Stomach smooth muscle (tissue), 2 donors: ENCODE results near the gene BAHCC1.
A peak's percentile ranks its signal among the peaks of the same experiment; 100 is the strongest.

Experiments used
- H3K27ac ChIP-seq: one replicate; pipeline ENCODE4 v1.7.0; 2013; ENCODE audit warnings: mild to moderate bottlenecking, low read length, inconsistent platforms
- H3K27me3 ChIP-seq, 2 donors: one replicate each; pipeline ENCODE4 v1.7.0; 2013; ENCODE audit warnings: low read length in 2 of 2; ENCODE audit not compliant: insufficient read depth in 2 of 2, control insufficient read depth in 1 of 2
- H3K36me3 ChIP-seq, 2 donors: one replicate each; pipeline ENCODE4 v1.7.0; 2013; ENCODE audit warnings: low read length in 2 of 2; ENCODE audit not compliant: control insufficient read depth in 2 of 2, insufficient read depth in 2 of 2
- H3K4me1 ChIP-seq: one replicate; pipeline ENCODE4 v1.7.0; 2013; ENCODE audit warnings: low read length; ENCODE audit not compliant: control insufficient read depth, insufficient read depth
- H3K4me3 ChIP-seq, 2 donors: one replicate each; pipeline ENCODE4 v1.7.0; 2013; ENCODE audit warnings: low read length in 2 of 2
- H3K9ac ChIP-seq, 2 donors: one replicate each; pipeline ENCODE4 v1.7.0; 2013; ENCODE audit warnings: low read length in 2 of 2, mild to moderate bottlenecking in 1 of 2
- H3K9me3 ChIP-seq, 2 donors: one replicate each; pipeline ENCODE4 v1.7.0; 2013; ENCODE audit warnings: low read length in 2 of 2; ENCODE audit not compliant: control insufficient read depth in 2 of 2
- donor health status: healthy.
- donor health status: Pancreatic carcinoma.

BAHCC1 gene

GRCh38 chr17:81486199-81486810 is 91.0 kb downstream of the BAHCC1 start:
- H3K9me3 ChIP-seq, result no peaks in the 10 kb centered on the region
- peaks cover 46% of the 10 kb centered on the region for H3K4me1 ChIP-seq
- no peaks in the 10 kb centered on the region for H3K36me3 ChIP-seq
- H3K9ac ChIP-seq, result no peak overlapping the region
- no peak overlapping the region for H3K4me3 ChIP-seq
- no peak overlapping the region for H3K27ac ChIP-seq
- H3K27me3 ChIP-seq, result peaks cover 8% of the 10 kb centered on the region in 2 donors

DNA sequence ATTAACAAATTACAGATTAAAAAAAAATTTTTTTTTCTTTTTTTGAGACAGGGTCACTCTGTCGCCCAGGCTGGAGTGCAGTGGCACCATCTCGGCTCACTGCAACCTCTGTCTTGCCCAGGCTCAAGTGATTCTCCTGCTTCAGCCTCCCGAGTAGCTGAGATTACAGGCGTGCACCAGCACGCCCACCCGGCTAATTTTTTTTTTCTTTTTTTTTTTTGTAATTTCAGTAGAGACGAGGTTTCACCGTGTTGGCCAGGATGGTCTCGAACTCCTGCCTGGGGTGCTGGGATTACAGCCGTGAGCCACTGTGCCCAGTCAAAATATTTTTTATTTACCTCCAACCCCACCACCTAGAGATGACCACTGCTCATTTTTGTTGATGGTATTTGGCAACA is 91.8 kb downstream of the BAHCC1 start:
- H3K4me3 ChIP-seq, result peak overlapping the region; percentile 43 to 80
- H3K9ac ChIP-seq, result peak overlapping the region in 1 of 2 donors; percentile 57
- H3K4me1 ChIP-seq, result peaks cover 40% of the 10 kb centered on the region
- no peak overlapping the region for H3K27ac ChIP-seq
- H3K27me3 ChIP-seq, result peaks cover 8% of the 10 kb centered on the region in 2 donors
- H3K9me3 ChIP-seq, result no peaks in the 10 kb centered on the region
- H3K36me3 ChIP-seq, result no peaks in the 10 kb centered on the region

DNA sequence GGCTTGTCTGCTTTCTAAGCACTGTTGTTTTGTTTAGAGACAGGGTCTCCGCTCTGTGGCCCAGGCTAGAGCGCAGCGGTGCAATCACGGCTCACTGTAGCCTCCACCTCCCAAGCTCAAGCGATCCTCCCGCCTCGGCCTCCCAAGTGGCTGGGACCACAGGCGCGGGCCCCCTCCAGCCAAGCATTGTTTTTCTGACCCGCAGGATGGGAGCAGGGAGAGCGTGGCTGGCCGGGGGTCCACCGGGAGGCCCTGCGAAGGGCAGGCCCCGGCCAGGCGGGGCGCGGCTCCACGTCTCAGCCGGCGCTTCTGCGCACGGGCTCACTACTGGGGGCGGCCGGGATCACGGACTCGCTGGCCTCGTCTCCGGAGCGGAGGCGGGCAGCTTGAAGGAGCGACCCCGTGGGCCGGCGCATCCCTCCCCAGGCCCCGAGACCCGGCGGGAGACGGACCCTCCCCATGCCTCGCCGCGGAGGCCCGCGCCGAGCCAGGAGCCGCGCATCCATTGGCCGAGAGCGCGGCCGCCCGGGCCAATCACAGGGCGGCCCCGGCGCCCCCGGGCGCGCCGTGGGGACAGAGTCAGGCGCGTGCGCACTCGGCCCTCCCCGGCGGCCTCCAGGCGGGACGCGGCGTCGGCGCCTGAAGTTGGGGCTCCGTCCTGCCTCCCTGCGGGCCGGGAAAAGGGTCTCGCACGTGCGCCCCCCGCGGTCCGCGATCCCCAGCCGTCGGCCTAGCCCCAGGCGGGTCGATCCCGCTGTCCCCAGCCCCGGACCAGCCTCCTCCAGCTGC is 92.4 kb downstream of the BAHCC1 start:
- peak overlapping the region; percentile 55 to 80 for H3K4me3 ChIP-seq
- no peaks in the 10 kb centered on the region for H3K9me3 ChIP-seq
- H3K9ac ChIP-seq, result peak overlapping the region; percentile 76 to 78
- H3K4me1 ChIP-seq, result peaks cover 37% of the 10 kb centered on the region
- no peaks in the 10 kb centered on the region for H3K36me3 ChIP-seq
- H3K27me3 ChIP-seq, result peaks cover 8% of the 10 kb centered on the region in 2 donors
- peak overlapping the region; percentile 53 for H3K27ac ChIP-seq

DNA sequence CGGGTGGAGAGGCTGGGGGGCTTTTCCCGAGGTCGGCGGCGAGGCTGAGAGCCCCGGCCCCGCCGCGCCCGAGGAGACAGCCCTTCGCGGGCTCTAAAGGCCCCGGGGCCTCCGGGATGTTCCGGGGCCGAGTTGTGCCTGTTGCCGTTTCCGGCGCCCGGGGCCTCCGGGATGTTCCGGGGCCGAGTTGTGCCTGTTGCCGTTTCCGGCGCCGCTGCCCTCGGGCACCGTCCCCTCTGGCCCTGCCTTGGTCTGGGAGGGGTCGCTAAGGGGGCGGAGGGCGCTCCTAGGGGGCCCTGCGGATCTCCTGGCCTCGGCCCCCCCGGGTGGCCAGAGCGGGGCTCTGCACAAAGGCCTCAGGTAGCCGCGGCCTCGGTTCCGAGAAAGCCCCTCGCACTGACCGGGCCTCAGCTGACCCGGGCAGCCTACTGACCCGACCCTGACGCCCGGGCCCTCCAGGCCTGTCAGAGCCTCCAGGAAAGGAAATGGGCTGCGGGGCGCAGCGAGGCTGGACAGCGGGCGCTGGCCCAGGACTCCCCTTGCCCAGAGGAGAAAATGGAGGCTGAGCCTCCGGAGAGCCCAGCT is 93.1 kb downstream of the BAHCC1 start:
- no peaks in the 10 kb centered on the region for H3K36me3 ChIP-seq
- H3K27ac ChIP-seq, result peak overlapping the region; percentile 53
- peak overlapping the region; percentile 76 to 78 for H3K9ac ChIP-seq
- H3K9me3 ChIP-seq, result no peaks in the 10 kb centered on the region
- peaks cover 30% of the 10 kb centered on the region for H3K4me1 ChIP-seq
- H3K27me3 ChIP-seq, result peaks cover 8% of the 10 kb centered on the region in 2 donors
- peak overlapping the region; percentile 55 to 80 for H3K4me3 ChIP-seq

- no peaks in the 10 kb centered on the region for H3K36me3 ChIP-seq
- no peak overlapping the region for H3K9ac ChIP-seq
- no peak overlapping the region for H3K4me3 ChIP-seq
- H3K9me3 ChIP-seq, result no peaks in the 10 kb centered on the region
- H3K4me1 ChIP-seq, result peaks cover 20% of the 10 kb centered on the region
- peaks cover 8% of the 10 kb centered on the region in 2 donors for H3K27me3 ChIP-seq
- no peak overlapping the region for H3K27ac ChIP-seq
These were observed 94.0 kb downstream of the BAHCC1 start for GRCh38 chr17:81489012-81489997.

- Histone ChIP-seq H3K4me3 (no peak overlapping the region), H3K9ac (no peak overlapping the region), H3K36me3 (no peaks in the 10 kb centered on the region), H3K27me3 (peaks cover 8 to 9% of the 10 kb centered on the region in 2 donors), H3K9me3 (no peaks in the 10 kb centered on the region), H3K27ac (no peak overlapping the region), H3K4me1 (peaks cover 16% of the 10 kb centered on the region)
These were observed 95.0 kb downstream of the BAHCC1 start for GRCh38 chr17:81489998-81490992.

DNA sequence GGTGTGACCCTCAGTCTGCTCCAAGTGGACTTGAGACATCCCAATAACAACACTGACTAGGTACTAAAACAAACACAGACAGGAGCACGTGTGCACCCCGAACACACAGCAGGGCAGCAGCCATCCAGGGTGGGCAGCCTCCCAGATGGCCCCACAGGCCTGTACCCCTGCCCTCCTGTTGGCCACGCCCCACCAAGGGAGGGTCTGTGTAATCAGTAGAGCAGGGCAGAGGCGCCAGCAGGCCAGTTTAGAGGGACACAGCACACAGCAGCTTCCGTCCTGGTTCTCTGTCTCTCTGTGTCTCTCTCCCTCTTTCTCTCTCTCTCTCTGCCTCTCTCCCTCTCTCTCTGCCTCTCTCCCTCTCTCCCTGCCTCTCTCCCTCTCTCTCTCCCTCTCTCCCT is 95.9 kb downstream of the BAHCC1 start:
- Histone ChIP-seq H3K36me3 (no peaks in the 10 kb centered on the region), H3K27me3 (peaks cover 8 to 9% of the 10 kb centered on the region in 2 donors), H3K9ac (no peak overlapping the region), H3K9me3 (no peaks in the 10 kb centered on the region), H3K4me1 (peaks cover 16% of the 10 kb centered on the region), H3K4me3 (no peak overlapping the region), H3K27ac (no peak overlapping the region)

DNA sequence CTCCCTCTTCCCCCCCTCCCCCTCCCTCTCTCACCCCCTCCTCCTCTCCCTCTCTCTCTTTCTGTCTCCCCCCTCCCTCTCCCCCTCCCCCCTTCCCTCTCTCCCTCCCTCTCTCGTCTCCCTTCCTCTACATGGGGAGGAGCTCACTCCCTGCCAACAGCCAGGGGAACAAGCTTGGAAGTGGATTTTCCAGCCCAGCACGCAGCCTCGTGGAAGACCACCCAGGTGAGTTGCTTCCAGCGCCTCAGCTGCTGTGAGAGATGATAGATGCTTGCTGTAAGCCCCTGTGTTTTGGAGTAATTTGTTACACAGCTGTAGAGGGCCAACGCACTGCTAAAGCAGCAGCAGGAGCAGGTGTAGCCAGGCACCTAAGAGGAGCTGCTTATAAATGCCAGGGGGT is 96.5 kb downstream of the BAHCC1 start:
- no peak overlapping the region for H3K4me3 ChIP-seq
- no peak overlapping the region for H3K27ac ChIP-seq

DNA sequence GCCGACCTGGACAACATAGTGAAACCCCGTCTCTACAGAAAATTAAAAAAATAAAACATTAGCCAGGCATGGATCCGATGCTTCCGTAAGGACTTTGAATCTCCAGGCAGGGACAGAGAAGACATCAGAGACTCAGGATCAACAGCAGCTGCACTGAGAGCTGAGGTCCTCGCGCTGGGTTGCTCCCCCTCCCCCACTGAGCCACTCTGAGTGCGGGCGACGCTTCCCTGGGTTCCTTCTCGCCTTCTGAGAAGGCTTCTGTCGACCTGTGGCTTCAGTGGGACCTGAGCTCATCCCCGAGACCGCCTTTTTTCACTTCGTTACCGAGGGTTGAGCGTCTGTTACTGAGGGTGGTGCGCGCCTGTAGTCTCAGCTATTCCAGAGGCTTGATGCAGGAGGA is 96.9 kb downstream of the BAHCC1 start:
- no peaks in the 10 kb centered on the region for H3K36me3 ChIP-seq
- no peak overlapping the region for H3K9ac ChIP-seq
- H3K27ac ChIP-seq, result no peak overlapping the region
- H3K9me3 ChIP-seq, result no peaks in the 10 kb centered on the region
- peaks cover 16% of the 10 kb centered on the region for H3K4me1 ChIP-seq
- H3K27me3 ChIP-seq, result peaks cover 8 to 9% of the 10 kb centered on the region in 2 donors
- H3K4me3 ChIP-seq, result no peak overlapping the region

More for the DNA sequence above, 96.5 kb downstream of the BAHCC1 start:
- Histone ChIP-seq H3K36me3 (no peaks in the 10 kb centered on the region), H3K9ac (no peak overlapping the region), H3K27me3 (peaks cover 8 to 9% of the 10 kb centered on the region in 2 donors), H3K9me3 (no peaks in the 10 kb centered on the region), H3K4me1 (peaks cover 16% of the 10 kb centered on the region)
